BLaER1 (cell line): ENCODE measurements around the gene SLC25A1.

Experiments used
- H3K27ac ChIP-seq: shearing (Covaris generic); formaldehyde crosslinking; 2 replicates; pipeline ENCODE4 v1.8.1; 2022
- H3K27me3 ChIP-seq: shearing (Covaris generic); formaldehyde crosslinking; 2 replicates; pipeline ENCODE4 v1.8.1; 2022
- H3K36me3 ChIP-seq: shearing (Covaris generic); formaldehyde crosslinking; 2 replicates; pipeline ENCODE4 v1.8.1; 2022
- H3K4me1 ChIP-seq: shearing (Covaris generic); formaldehyde crosslinking; 2 replicates; pipeline ENCODE4 v1.8.1; 2022
- H3K4me2 ChIP-seq: shearing (Covaris generic); formaldehyde crosslinking; 2 replicates; pipeline ENCODE4 v1.8.1; 2022
- H3K4me3 ChIP-seq: shearing (Covaris generic); formaldehyde crosslinking; 2 replicates; pipeline ENCODE4 v1.8.1; 2022
- H3K9ac ChIP-seq: shearing (Covaris generic); formaldehyde crosslinking; 2 replicates; pipeline ENCODE4 v1.8.1; 2022
- H3K9me3 ChIP-seq: shearing (Covaris generic); formaldehyde crosslinking; 2 replicates; pipeline ENCODE4 v1.8.1; 2022
- H4K20me1 ChIP-seq: shearing (Covaris generic); formaldehyde crosslinking; 2 replicates; pipeline ENCODE4 v1.8.1; 2022
- Cebpa-rat ChIP-seq: shearing (Covaris generic); IDR thresholded peaks from 2 replicates; pipeline ENCODE4 v1.8.1; 2022

SLC25A1 gene

GRCh38 chr22:19175602-19176174, 2.8 kb downstream of the SLC25A1 start:
- H3K27me3 ChIP-seq = peaks cover 6% of the 10 kb centered on the region
- H3K36me3 ChIP-seq = peaks cover 16% of the 10 kb centered on the region
- H3K4me1 ChIP-seq = peaks cover 69% of the 10 kb centered on the region
- no peak overlapping the region; the same call in 1 of the 2 replicates for H3K4me3 ChIP-seq
- H3K9me3 ChIP-seq = no peaks in the 10 kb centered on the region
- H3K9ac ChIP-seq = peak overlapping the region; percentile 98
- peak overlapping the region; percentile 99 for H3K4me2 ChIP-seq
- TF ChIP-seq Cebpa-rat = no peak
- peak overlapping the region; percentile 97 for H3K27ac ChIP-seq
- H4K20me1 ChIP-seq = peaks cover 59% of the 10 kb centered on the region

- peak overlapping the region; percentile 97 for H3K27ac ChIP-seq
- no peaks in the 10 kb centered on the region for H3K9me3 ChIP-seq
- peak overlapping the region; percentile 96 for H3K4me3 ChIP-seq
- no peak for TF ChIP-seq Cebpa-rat
- peaks cover 74% of the 10 kb centered on the region for H3K4me1 ChIP-seq
- H3K4me2 ChIP-seq = peak overlapping the region; percentile 99
- peaks cover 16% of the 10 kb centered on the region for H3K36me3 ChIP-seq
- H3K9ac ChIP-seq = peak overlapping the region; percentile 98
- H4K20me1 ChIP-seq = peaks cover 59% of the 10 kb centered on the region
- H3K27me3 ChIP-seq = peaks cover 12% of the 10 kb centered on the region
Measured at GRCh38 chr22:19175026-19175601, 3.4 kb downstream of the SLC25A1 start.

GRCh38 chr22:19174106-19175025, 4.2 kb downstream of the SLC25A1 start:
- peaks cover 20% of the 10 kb centered on the region for H3K27me3 ChIP-seq
- H3K4me2 ChIP-seq = peak overlapping the region; percentile 99
- peaks cover 74% of the 10 kb centered on the region for H3K4me1 ChIP-seq
- H3K9ac ChIP-seq = peak overlapping the region; percentile 98
- H3K4me3 ChIP-seq = peak overlapping the region; percentile 96
- peak overlapping the region; percentile 97 for H3K27ac ChIP-seq
- H4K20me1 ChIP-seq = peaks cover 59% of the 10 kb centered on the region
- no peaks in the 10 kb centered on the region for H3K9me3 ChIP-seq
- peaks cover 16% of the 10 kb centered on the region for H3K36me3 ChIP-seq
- no peak for TF ChIP-seq Cebpa-rat

- peaks cover 70% of the 10 kb centered on the region for H3K4me1 ChIP-seq
- peak overlapping the region; percentile 97 for H3K27ac ChIP-seq
- no peaks in the 10 kb centered on the region for H3K9me3 ChIP-seq
- peaks cover 30% of the 10 kb centered on the region for H3K27me3 ChIP-seq
- peak overlapping the region; percentile 99 for H3K4me2 ChIP-seq
- TF ChIP-seq Cebpa-rat = no peak
- H3K4me3 ChIP-seq = peak overlapping the region; percentile 96
- H3K36me3 ChIP-seq = peaks cover 16% of the 10 kb centered on the region
- peak overlapping the region; percentile 98 for H3K9ac ChIP-seq
- H4K20me1 ChIP-seq = peaks cover 59% of the 10 kb centered on the region
Measured at GRCh38 chr22:19173047-19174035, 5.2 kb downstream of the SLC25A1 start.

DNA sequence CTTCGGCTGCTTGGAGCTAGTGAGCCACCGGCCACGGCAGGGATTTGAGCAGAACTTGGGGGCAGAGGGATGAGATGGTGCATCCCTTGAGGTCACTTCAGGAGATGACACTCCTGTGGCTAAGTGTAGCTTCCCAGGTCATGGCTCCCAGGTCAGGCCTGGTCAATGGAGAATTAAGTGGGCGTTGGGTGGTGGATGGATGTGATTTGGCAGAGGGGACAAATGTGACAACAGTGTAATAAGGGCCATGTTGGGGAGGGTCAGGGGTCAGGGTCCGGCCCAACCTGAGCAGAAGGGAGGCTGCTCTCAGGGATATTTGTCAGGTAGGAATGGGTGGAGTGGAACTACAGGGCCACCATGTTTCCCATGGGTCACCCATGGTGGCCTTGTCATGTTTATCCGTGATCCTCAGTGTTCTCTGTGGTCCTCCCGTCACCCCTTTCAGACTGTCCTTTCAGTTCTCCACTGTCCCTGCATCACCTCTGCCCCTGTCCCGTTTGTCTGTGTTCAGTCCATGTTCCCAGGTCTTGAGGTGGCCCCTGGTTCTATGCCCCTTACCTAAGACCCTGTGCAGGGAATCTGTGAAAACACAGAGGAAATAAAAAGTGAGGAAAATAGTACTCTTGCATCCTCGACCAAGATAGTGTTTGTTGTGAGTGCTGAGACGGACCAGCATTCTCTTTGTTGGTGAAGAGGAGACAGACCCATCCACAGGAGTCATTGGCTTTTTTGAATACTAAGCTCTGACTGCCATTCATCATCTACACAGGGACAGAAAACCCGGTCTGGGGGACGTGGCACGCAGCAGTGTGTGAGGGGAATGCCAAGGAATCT, 6.1 kb downstream of the SLC25A1 start:
- H3K4me3 ChIP-seq = peak overlapping the region; percentile 96
- peaks cover 16% of the 10 kb centered on the region for H3K36me3 ChIP-seq
- H3K27me3 ChIP-seq = peaks cover 39% of the 10 kb centered on the region
- H3K4me2 ChIP-seq = peak overlapping the region; percentile 99
- no peak for TF ChIP-seq Cebpa-rat
- peak overlapping the region; percentile 97 for H3K27ac ChIP-seq
- peak overlapping the region; percentile 98 for H3K9ac ChIP-seq
- no peaks in the 10 kb centered on the region for H3K9me3 ChIP-seq
- peaks cover 55% of the 10 kb centered on the region for H4K20me1 ChIP-seq
- peaks cover 66% of the 10 kb centered on the region for H3K4me1 ChIP-seq

- H3K4me3 ChIP-seq = 0 out of 2 replicates have a peak overlapping the region, but pooled peaks have one; percentile 96
- H3K36me3 ChIP-seq = 0 out of 2 replicates have a peak, but pooled peaks cover 2% of the 10 kb centered on the region
Measured at GRCh38 chr22:19169947-19170318, 8.6 kb downstream of the SLC25A1 start.

DNA sequence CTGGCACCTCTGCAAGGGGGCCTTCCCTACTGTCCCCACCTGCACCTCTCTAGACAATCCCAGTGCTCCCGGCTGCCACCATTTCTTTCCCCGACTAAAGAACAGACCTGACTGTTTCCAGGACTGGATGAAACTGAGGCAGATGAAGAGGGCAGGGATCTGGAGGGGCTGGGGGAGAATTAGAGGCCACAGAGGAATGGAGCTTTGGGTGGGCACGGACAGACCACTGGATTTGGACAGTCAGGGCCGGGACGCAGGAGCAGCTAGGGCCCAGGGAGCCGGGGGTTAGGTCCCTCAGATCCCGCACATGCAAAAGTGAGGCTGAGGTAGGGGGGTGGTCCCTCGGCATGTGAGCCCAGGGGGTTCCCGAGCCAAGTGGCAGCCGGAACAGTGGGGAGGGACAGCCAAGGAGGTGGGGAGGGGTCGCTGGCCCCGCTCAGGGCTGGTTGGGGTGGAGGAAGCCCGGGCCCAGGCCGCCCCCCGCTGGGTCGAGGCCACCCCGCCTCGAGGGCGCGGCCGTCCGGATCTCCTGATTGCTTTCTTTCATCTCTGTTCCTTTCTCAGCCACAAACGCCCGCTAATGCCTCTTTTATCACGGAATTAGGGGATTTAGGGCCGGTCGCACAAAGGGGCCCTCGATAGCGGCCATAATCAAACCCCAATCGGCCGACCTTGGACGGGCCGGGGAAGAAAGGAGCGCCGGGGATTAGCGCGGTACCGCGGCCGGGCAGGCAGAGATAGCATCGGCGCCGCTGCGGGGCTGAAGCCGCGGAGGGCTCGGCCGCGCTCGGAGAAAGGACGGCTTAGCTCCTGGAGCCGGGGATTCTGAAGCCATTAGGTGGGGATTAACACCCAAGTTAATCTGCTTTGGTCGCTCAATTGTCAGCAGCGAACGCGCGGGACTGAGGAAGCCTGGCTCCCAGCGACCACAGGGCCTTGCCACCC, 9.3 kb downstream of the SLC25A1 start:
- Histone ChIP-seq H4K20me1 (peaks cover 25% of the 10 kb centered on the region), H3K4me3 (no peak overlapping the region), H3K9me3 (peaks cover 6% of the 10 kb centered on the region; the same call in 1 of the 2 replicates), H3K9ac (no peak overlapping the region), H3K4me2 (no peak overlapping the region), H3K36me3 (no peaks in the 10 kb centered on the region), H3K27ac (no peak overlapping the region), H3K4me1 (peaks cover 35% of the 10 kb centered on the region), H3K27me3 (peaks cover 57% of the 10 kb centered on the region)
- TF ChIP-seq Cebpa-rat = no peak

More at GRCh38 chr22:19169947-19170318, 8.6 kb downstream of the SLC25A1 start:
- Histone ChIP-seq H3K9ac (no peak overlapping the region), H3K27me3 (peaks cover 57% of the 10 kb centered on the region), H3K27ac (no peak overlapping the region), H4K20me1 (peaks cover 32% of the 10 kb centered on the region), H3K9me3 (no peaks in the 10 kb centered on the region), H3K4me2 (no peak overlapping the region), H3K4me1 (peaks cover 41% of the 10 kb centered on the region)
- TF ChIP-seq Cebpa-rat = no peak
